IMR-90 (cell line): Measurements from ENCODE around the gene GPI.
"Not testable (repeated sequence)": the region's sequence is repeated elsewhere in the genome, so short reads cannot be mapped to it uniquely, and the experiment has no call there.

ENCODE experiments used
- BHLHE40 ChIP-seq: fragments of 150-350 bp; IDR thresholded peaks from 2 replicates; pipeline ENCODE4 v1.6.1; 2016; ENCODE audit warnings: mild to moderate bottlenecking, low read depth, low read length
- CEBPB ChIP-seq: IDR thresholded peaks from 2 replicates; pipeline ENCODE4 v1.6.1; 2012; ENCODE audit warnings: low read depth, low read length, improper control_type of control experiment
- FOS ChIP-seq: fragments of 150-350 bp; IDR thresholded peaks from 2 replicates; pipeline ENCODE4 v1.6.1; 2016; ENCODE audit warnings: low read depth, low read length
- POLR2A ChIP-seq: IDR thresholded peaks from 2 replicates; pipeline ENCODE4 v1.6.1; 2012; ENCODE audit warnings: mild to moderate bottlenecking, low read depth, low read length
- RCOR1 ChIP-seq: IDR thresholded peaks from 2 replicates; pipeline ENCODE4 v1.6.1; 2012; ENCODE audit warnings: mild to moderate bottlenecking, low read length, improper control_type of control experiment; ENCODE audit not compliant: insufficient replicate concordance
- SMC3 ChIP-seq: fragments of 150-350 bp; IDR thresholded peaks from 2 replicates; pipeline ENCODE4 v1.6.1; 2016; ENCODE audit warnings: low read depth, mild to moderate bottlenecking, antibody characterized with exemption, low read length, moderate library complexity
- TF ChIP-seq, protein P1 (sequence below): conservative IDR thresholded peaks from 2 replicates; pipeline ENCODE4 v1.5.1; 2012; ENCODE audit warnings: mild to moderate bottlenecking, low read depth, low read length, improper control_type of control experiment

DNA sequence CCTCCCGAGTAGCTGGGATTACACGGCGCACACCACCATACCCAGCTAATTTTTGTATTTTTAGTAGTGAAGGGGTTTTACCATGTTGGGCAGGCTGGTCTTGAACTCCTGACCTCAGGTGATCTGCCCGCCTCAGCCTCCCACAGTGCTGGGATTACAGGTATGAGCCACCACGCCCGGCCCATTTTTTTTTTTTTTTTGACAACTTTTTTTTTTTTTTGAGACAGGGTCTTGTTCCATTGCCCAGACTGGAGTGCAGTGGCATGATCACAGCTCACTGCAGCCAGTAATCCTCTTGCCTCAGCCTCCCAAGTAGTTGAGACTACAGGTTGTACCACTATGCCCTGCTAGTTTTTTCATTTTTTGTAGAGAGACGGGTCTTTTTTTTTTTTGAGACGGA is 35.8 kb downstream of the GPI start:
- TF ChIP-seq, protein P1, sequence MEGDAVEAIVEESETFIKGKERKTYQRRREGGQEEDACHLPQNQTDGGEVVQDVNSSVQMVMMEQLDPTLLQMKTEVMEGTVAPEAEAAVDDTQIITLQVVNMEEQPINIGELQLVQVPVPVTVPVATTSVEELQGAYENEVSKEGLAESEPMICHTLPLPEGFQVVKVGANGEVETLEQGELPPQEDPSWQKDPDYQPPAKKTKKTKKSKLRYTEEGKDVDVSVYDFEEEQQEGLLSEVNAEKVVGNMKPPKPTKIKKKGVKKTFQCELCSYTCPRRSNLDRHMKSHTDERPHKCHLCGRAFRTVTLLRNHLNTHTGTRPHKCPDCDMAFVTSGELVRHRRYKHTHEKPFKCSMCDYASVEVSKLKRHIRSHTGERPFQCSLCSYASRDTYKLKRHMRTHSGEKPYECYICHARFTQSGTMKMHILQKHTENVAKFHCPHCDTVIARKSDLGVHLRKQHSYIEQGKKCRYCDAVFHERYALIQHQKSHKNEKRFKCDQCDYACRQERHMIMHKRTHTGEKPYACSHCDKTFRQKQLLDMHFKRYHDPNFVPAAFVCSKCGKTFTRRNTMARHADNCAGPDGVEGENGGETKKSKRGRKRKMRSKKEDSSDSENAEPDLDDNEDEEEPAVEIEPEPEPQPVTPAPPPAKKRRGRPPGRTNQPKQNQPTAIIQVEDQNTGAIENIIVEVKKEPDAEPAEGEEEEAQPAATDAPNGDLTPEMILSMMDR = not testable (repeated sequence)
- TF ChIP-seq POLR2A, RCOR1, BHLHE40, SMC3, CEBPB, FOS: not testable (repeated sequence)
